NCI-H2171 (cell line): ENCODE measurements around the gene MT1H.
"Not testable (repeated sequence)": the region's sequence is repeated elsewhere in the genome, so short reads cannot be mapped to it uniquely, and the experiment has no call there.

Experiments used
- DNase-seq: peaks from one replicate; lab custom pipeline; 2025; lab: John Stamatoyannopoulos, UW

Gene MT1H

GRCh38 chr16:56669005-56669839 lies at the start of gene MT1H:
MT1H (plus strand) TSS chr16:56669814; CDS start chr16:56669885, 71 bp downstream.
- no peak for DNase-seq

- DNase-seq = no peak
Measured at GRCh38 chr16:56620339-56620897, 49.2 kb upstream of the MT1H start.

DNA sequence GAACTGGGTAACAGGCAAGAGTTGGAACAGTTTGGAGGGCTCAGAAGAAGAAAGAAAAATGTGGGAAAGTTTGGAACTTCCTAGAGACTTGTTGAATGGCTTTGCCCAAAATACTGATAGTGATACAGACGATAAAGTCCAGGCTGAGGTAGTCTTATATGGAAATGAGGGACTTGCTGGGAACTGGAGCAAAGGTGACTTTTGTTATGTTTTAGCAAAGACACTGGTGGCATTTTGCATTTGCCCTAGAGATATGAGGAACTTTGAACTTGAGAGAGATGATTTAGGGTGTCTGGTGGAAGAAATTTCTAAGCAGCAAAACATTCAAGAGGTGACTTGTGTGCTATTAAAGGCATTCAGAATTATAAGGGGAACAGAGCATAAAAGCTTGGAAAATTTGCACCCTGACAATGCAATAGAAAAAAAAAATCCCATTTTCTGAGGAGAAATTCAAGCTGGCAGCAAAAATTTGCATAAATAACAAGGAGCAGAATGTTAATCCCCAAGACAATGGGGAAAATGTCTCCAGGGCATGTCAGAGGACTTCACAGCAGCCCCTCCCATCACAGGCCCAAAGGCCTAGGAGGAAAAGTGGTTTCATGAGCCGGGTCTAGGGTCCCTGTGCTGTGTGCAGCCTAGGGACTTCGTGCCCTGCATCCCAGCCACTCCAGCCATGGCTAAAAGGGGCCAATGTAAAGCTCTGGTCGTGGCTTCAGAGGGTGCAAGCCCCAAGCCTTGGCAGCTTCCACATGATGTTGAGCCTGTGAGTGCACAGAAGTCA lies 47.8 kb upstream of the MT1H start:
- not testable (repeated sequence) for DNase-seq

DNA sequence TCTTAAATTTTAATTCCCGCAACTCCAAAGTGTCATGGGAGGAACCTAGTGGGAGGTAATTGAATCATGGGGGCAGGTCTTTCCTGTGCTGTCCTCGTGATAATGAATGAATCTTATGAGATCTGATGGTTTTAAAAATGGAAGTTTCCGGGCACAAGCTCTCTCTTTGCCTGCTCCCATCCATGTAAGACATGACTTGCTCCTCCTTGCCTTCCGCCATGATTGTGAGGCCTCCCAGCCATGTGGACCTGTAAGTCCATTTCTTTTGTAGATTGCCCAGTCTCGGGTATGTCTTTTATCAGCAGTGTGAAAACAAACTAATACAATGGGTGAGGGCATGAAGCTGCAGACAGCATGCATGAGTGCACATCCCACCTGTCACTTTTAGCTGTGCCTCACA lies 46.4 kb upstream of the MT1H start:
- not testable (repeated sequence) for DNase-seq

DNA sequence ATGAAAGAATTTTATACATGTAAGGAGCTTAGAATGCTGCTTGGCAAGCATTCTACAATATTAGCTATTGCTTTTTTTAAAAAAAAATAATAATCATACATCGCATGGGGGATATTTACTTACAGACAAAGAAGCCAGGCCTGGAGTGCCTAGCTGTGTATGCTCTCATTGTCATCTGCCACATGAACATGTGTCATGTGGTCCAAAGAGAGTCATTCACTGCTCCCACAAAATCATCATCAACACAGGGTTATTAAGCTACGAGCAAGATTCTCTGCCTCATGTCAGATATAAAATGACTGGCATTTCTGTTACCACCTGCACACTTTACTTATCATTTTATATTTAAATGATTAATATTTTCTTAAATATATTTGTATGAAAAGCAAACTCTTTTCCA lies 46.0 kb upstream of the MT1H start:
- no peak for DNase-seq

- no peak for DNase-seq
Measured at GRCh38 chr16:56625140-56625942, 44.3 kb upstream of the MT1H start, which contains the start of gene MT1E. MT1E (plus strand) TSS chr16:56625781; CDS start chr16:56625852, 71 bp downstream.

- DNase-seq = no peak
Measured at GRCh38 chr16:56625943-56626654, 43.5 kb upstream of the MT1H start.

GRCh38 chr16:56626685-56627084 lies 42.9 kb upstream of the MT1H start:
- no peak for DNase-seq

- DNase-seq = no peak
Measured at GRCh38 chr16:56628486-56629350, 40.9 kb upstream of the MT1H start.

DNA sequence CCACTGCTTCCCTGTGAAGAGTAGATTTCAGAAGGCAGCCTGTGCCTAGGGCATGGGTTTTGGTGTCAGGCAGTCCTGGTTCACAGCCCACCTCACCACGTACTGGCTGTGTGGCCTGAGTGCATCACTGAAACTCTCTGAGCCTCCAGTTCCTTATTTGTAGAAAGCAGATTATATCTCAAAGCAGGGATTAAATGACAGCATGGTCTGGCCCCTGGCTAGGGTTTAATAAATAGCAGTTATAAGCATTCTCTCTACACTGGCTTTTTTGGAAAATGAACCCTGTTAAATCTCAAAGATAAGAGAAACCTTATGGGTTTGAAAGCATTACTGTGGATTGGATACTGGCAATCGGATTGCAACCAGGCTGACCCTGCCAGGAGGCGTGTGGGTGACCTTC lies 40.1 kb upstream of the MT1H start:
- no peak for DNase-seq

GRCh38 chr16:56630134-56630533 lies 39.5 kb upstream of the MT1H start:
- DNase-seq = no peak

- no peak for DNase-seq
Measured at GRCh38 chr16:56631197-56631596, 38.4 kb upstream of the MT1H start.

DNA sequence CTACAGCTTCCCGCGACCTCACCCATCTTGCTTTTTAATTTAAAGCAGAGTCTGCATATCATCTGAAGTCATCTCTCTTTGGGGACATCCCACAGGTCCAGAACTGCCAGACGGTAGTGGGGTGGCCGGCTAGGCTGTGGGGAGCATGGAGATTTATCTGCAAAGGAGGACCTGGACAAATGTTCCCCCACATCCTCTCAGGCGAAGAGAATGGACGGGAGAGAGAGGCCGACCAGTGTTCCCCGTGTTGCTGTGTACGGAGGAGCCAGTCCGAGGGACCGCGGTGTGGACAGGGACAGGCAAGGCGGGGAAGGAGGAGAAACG lies 37.8 kb upstream of the MT1H start:
- no peak for DNase-seq

DNA sequence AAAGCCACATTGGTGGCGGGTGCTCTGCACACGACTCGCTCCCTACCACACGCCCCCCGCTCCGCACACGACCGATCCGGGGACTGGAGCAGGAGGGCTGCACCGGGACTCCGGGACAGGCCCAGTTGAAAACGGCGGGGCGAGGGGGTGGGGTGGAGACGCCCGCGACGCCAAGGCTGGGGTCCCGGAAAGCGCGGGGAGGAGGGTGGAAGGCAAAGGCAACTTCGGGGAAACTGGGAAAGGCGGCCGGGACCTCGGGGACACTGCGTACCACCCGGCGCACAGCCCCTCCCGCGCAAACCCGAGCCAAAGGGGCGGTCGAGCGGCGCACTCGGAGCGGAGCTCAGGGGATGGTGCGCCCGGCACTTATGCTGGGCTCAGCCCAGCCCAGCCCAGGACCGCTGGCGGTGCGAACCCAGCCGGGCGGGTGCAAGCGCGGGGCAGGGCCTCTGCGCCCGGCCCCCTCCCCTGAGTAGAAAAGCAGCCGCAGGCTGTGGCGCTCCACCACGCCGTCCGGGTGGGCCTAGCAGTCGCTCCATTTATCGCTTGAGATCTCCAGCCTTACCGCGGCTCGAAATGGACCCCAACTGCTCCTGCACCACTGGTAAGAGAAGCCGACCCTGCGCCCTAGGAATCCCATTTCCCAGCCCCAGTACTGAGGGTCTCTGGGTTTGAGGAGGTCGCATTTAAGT lies 37.3 kb upstream of the MT1H start, which contains the start of gene MT1M:
TSS of gene MT1M (plus strand) at position 504 of the 692 bp plus-strand sequence. CDS start at position 577, 73 bp downstream.
- no peak for DNase-seq

DNA sequence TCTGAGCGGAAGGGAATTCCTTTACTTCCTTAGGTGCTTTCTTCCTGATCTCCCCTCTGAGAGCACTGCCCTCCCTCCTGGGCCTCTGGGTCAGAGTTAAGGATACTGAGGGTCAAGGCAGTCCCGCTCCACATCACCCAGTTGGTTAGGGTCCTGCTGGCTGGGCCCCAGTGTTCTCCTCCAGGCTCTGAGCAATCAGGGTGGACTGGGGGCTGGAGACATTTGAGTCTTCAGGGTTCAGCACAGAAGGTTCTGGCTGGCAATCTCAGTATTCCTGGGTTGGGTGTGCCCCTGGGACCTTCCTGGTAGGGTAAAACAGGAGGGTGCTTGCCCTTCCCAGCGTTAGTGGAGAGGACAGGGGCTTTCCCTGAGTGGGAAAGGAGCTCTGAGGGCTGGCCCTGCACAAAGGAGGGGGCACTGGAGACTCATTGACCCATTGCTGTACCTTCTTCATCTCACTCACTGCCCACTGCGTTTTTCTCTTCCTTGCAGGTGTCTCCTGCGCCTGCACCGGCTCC lies 36.7 kb upstream of the MT1H start:
- no peak for DNase-seq

GRCh38 chr16:56633535-56633934 lies 36.1 kb upstream of the MT1H start:
- no peak for DNase-seq

DNA sequence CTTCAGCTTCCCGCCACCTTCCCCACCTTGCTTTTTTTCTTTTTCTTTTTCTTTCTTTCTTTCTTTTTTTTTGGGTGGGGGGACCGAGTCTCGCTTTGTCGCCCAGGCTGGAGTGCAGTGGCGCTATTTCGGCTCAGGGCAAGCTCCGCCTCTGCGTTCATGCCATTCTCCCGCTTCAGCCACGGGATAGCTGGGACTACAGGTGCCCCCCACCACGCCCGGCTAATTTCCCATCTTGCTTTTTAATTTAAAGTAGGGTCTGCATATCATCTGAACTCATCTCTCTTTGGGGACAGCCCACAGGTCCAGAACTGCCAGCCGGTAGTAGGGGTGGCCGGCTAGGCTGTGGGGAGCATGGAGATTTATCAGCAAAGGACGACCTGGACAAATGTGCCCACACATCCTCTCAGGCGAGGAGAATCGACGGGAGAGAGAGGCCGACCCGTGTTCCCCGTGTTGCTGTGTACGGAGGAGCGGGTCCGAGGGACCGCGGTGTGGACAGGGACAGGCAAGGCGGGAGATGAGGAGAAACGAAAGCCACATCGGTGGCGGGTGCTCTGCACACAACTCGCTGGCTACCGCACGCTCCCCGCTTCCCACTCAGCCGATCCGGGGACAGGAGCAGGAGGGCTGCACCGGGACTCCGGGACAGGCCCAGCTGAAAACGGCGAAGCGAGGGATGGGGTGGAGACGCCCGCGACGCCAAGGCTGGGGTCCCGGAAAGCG lies 34.7 kb upstream of the MT1H start:
- DNase-seq = no peak

GRCh38 chr16:56635441-56635967 lies 34.1 kb upstream of the MT1H start:
- no peak for DNase-seq
